OCI-LY1 (cell line): ENCODE measurements around the gene SLC17A9.

Experiments used
- H2AFZ ChIP-seq: fragments of 200-600 bp; sonication (generic), shearing (Covaris generic); 2 replicates; pipeline ENCODE4 v1.6.0; 2014; ENCODE audit warnings: antibody characterized with exemption, mild to moderate bottlenecking, low read length
- H3F3A ChIP-seq: fragments of 200-600 bp; sonication (generic), shearing (Covaris generic); 2 replicates; pipeline ENCODE4 v1.6.0; 2014; ENCODE audit warnings: mild to moderate bottlenecking, antibody characterized with exemption, low read length, moderate library complexity; ENCODE audit not compliant: insufficient read depth
- H3K27ac ChIP-seq: fragments of 200-600 bp; sonication (generic); 2 replicates; pipeline ENCODE4 v1.5.1; 2014; ENCODE audit warnings: low read length, mixed run types, mild to moderate bottlenecking, low read depth; ENCODE audit not compliant: poor library complexity, severe bottlenecking
- H3K27me3 ChIP-seq: fragments of 200-600 bp; sonication (generic); 2 replicates; pipeline ENCODE4 v1.6.0; 2014; ENCODE audit warnings: antibody characterized with exemption, mild to moderate bottlenecking, low read length, moderate library complexity; ENCODE audit not compliant: insufficient read depth
- H3K36me3 ChIP-seq: fragments of 200-600 bp; sonication (generic); 2 replicates; pipeline ENCODE4 v1.6.1; 2014; ENCODE audit warnings: mild to moderate bottlenecking, antibody characterized with exemption, low read length, moderate library complexity, mixed read lengths; ENCODE audit not compliant: insufficient read depth
- H3K4me1 ChIP-seq: fragments of 200-600 bp; sonication (generic); 2 replicates; pipeline ENCODE4 v1.5.1; 2014; ENCODE audit warnings: mild to moderate bottlenecking, low read length, moderate library complexity; ENCODE audit not compliant: insufficient read depth, severe bottlenecking
- H3K4me2 ChIP-seq: fragments of 200-600 bp; sonication (generic), shearing (Covaris generic); 2 replicates; pipeline ENCODE4 v1.6.1; 2014; ENCODE audit warnings: low read length
- H3K4me3 ChIP-seq: fragments of 200-600 bp; sonication (generic); 2 replicates; pipeline ENCODE4 v1.5.1; 2014; ENCODE audit warnings: low read length, low read depth, mild to moderate bottlenecking, mixed read lengths; ENCODE audit not compliant: poor library complexity, severe bottlenecking
- H3K79me2 ChIP-seq: fragments of 200-600 bp; shearing (Covaris generic); 2 replicates; pipeline ENCODE4 v1.6.1; 2016; ENCODE audit warnings: mixed run types, low read length, mixed read lengths; ENCODE audit not compliant: insufficient read depth
- H3K9ac ChIP-seq: fragments of 200-600 bp; sonication (generic), shearing (Covaris generic); 2 replicates; pipeline ENCODE4 v1.6.1; 2014; ENCODE audit warnings: mild to moderate bottlenecking, low read length, mixed read lengths
- H3K9me2 ChIP-seq: fragments of 200-600 bp; sonication (generic), shearing (Covaris generic); 2 replicates; pipeline ENCODE4 v1.6.1; 2014; ENCODE audit warnings: low read depth, mild to moderate bottlenecking, low read length, mixed read lengths
- H3K9me3 ChIP-seq: fragments of 200-600 bp; shearing (Covaris generic); 2 replicates; pipeline ENCODE4 v1.6.1; 2014; ENCODE audit warnings: low read length, mixed read lengths
- H4K20me1 ChIP-seq: fragments of 200-600 bp; sonication (generic), shearing (Covaris generic); 2 replicates; pipeline ENCODE4 v1.6.0; 2016; ENCODE audit warnings: mild to moderate bottlenecking, low read length; ENCODE audit not compliant: insufficient read depth
- CTCF ChIP-seq: fragments of 200-600 bp; sonication (generic), shearing (Covaris generic); IDR thresholded peaks from 2 replicates; pipeline ENCODE4 v1.5.1; 2017; ENCODE audit warnings: mild to moderate bottlenecking, antibody characterized with exemption, low read length, moderate library complexity, mixed read lengths
- EZH2 ChIP-seq: fragments of 200-600 bp; sonication (generic), shearing (Covaris generic); IDR thresholded peaks from 2 replicates; pipeline ENCODE4 v1.8.0; 2017; ENCODE audit warnings: borderline replicate concordance, mixed run types, mild to moderate bottlenecking, antibody characterized with exemption, low read length, moderate library complexity, mixed read lengths

The SLC17A9 gene

GRCh38 chr20:62925420-62926228 is 26.9 kb upstream of the SLC17A9 start:
- no peaks in the 10 kb centered on the region for H3K9me3 ChIP-seq
- peak overlapping the region; percentile 98 for H3K9ac ChIP-seq
- peak overlapping the region; percentile 97 for H3K4me2 ChIP-seq
- no peaks in the 10 kb centered on the region for H4K20me1 ChIP-seq
- H3K4me1 ChIP-seq: peaks cover 73% of the 10 kb centered on the region
- peak overlapping the region; percentile 97 for H3K4me3 ChIP-seq
- TF ChIP-seq EZH2 (no peak), CTCF (no peak)
- H3F3A ChIP-seq: no peaks in the 10 kb centered on the region
- no peaks in the 10 kb centered on the region for H3K9me2 ChIP-seq
- H3K27me3 ChIP-seq: no peaks in the 10 kb centered on the region
- no peak overlapping the region for H2AFZ ChIP-seq
- H3K79me2 ChIP-seq: peaks cover 57% of the 10 kb centered on the region
- peak overlapping the region; percentile 55 for H3K27ac ChIP-seq
- H3K36me3 ChIP-seq: peaks cover 7% of the 10 kb centered on the region

- H3K4me3 ChIP-seq: peak within 1 kb of the TSS; percentile 97
- H3K36me3 ChIP-seq: peaks cover 8% of the 10 kb centered on the region
- no peaks in the 10 kb centered on the region for H3K9me3 ChIP-seq
- peaks cover 57% of the 10 kb centered on the region for H3K79me2 ChIP-seq
- no peaks in the 10 kb centered on the region for H3F3A ChIP-seq
- peak within 1 kb of the TSS; percentile 55 for H3K27ac ChIP-seq
- H3K4me2 ChIP-seq: peak within 1 kb of the TSS; percentile 97
- H3K9ac ChIP-seq: peak within 1 kb of the TSS; percentile 98
- H3K4me1 ChIP-seq: peaks cover 70% of the 10 kb centered on the region
- TF ChIP-seq EZH2 (no peak), CTCF (peak; percentile 44)
- H4K20me1 ChIP-seq: no peaks in the 10 kb centered on the region
- H2AFZ ChIP-seq: no peak within 1 kb of the TSS
- no peaks in the 10 kb centered on the region for H3K9me2 ChIP-seq
- H3K27me3 ChIP-seq: no peaks in the 10 kb centered on the region
Measured at GRCh38 chr20:62926229-62927127, 26.0 kb upstream of the SLC17A9 start, which contains the start of gene DIDO1. Gene DIDO1, minus strand, starts transcription at chr20:62926505.

GRCh38 chr20:62927128-62927705 is 25.3 kb upstream of the SLC17A9 start:
- Histone ChIP-seq H3K4me1 (peaks cover 75% of the 10 kb centered on the region), H4K20me1 (no peaks in the 10 kb centered on the region), H3K9ac (peak overlapping the region; percentile 98), H3K79me2 (peaks cover 58% of the 10 kb centered on the region), H3K36me3 (peaks cover 11% of the 10 kb centered on the region), H3K9me3 (no peaks in the 10 kb centered on the region), H3F3A (no peaks in the 10 kb centered on the region), H3K4me3 (peak overlapping the region; percentile 97), H3K4me2 (peak overlapping the region; percentile 97), H3K9me2 (no peaks in the 10 kb centered on the region), H2AFZ (no peak overlapping the region), H3K27ac (peak overlapping the region; percentile 35), H3K27me3 (no peaks in the 10 kb centered on the region)
- TF ChIP-seq CTCF (no peak), EZH2 (no peak)
